GM18520 (cell line): ENCODE data around the gene TSBP1.
"Not testable (repeated sequence)": the region's sequence is repeated elsewhere in the genome, so short reads cannot be mapped to it uniquely, and the experiment has no call there.

Source experiments
- ATAC-seq: cut with Tn5 transposase; IDR thresholded peaks from one replicate; pipeline ENCODE4 v1.9.1; 2021; ENCODE audit not compliant: unreplicated experiment

TSBP1 gene

DNA sequence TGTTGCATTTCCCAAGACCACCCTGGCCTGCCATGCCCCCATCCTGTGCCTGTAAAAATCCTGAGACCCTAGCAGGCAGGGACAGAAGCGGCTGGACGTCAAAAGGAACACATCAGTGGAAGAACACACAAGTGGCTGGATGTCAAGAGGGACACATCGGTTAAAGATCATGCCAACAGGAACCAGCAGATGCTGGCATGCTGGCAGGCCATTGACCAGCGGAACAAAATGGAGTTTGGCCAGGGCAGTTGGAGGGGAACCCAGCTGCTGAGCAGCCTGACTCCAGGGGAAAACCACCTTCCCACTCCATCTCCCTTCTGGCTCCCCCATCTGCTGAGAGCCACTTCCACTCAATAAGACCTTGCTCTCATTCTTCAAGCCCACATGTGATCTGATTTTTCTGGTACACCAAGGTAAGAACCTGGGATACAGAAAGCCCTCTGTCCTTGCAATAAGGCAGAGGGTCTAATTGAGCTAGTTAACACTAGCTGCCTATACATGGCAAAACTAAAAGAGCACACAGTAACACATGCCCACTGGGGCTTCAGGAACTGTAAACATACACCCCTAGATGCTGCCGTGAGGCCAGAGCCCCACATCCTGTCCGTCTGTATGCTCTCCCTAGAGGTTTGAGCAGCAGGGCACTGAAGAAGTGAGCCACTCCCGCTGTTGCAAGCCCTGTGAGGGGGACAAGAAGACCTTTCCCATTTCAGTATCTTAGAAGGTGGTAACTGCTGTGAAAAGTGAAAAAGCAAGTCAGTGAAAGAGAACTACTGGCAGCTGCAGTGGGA is 4.2 kb upstream of the TSBP1 start:
- ATAC-seq: no peak

DNA sequence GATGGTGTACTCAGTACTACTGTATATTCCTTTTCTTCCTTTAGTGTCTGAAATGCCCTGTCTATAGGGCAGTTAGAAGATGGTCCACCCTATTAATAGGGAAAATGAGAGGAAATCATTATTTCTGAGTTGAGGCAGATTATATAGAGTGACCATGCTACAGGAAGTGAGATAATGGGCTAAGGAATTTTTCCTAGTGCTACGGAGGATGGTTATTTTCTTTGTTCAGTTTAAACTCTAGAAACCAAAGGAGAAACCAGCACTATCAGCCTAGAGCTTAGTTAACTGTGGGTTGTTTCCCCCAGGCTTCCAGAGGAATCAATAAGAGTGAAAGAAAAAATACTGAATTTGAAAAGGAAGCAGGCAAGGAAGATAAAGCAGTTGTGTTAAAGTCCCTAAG is 474 bp downstream of the TSBP1 start:
- ATAC-seq: no peak

DNA sequence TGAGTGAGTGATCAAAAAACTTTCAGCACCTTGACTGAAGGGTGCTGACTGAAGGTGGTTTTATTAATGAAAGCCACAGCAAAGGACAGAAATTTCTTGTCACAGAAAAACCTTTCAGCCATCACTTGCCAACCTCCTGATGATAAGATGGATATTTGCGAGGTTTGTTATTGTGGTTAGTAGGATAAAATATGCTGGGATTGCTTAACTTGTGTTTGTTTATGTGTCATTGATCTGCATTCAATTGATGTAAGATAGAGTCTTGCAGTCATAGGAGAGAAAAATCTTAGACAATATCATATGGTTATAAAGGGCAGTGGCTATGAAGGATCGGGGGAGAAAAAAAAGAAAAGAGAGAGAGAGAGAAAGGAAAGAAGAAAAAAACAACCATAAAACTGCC is 1.2 kb downstream of the TSBP1 start:
- no peak for ATAC-seq

DNA sequence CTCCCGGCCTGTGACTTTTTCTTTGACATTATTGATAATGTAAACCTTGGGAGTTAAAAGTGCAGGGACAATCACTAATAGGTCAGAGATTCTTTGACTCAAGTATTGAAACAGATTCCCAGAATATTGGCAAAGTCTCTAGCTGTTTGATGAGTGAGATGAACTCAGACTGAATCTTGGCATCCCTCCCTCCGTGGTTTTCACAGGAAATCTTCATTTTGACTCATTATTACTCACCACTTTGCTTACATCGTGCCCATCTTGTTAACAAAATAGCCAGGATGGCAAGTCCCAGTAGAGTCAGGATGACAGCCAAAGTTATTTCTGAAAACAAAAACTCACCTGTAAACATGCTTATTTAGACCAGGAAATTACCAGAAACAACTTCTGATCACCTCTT is 2.0 kb downstream of the TSBP1 start:
- no peak for ATAC-seq

DNA sequence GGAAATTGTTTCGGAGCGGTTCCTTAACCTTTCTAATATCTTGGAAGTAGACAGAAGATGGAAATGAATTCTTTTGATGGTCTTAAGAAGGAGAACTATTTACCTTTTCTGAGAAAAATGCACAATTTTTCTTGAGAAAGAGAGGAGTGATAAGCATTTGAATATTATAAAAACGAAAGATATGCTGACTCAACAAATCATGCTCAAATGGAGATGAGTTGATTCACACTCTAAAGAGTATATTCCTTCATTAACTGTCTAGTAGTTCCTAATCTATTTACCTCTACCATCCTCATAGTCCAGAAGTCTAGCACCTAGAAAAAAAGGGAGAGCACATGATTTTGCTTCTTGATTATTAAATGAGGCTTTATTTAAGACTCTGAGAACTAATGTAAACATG is 4.1 kb downstream of the TSBP1 start:
- ATAC-seq: no peak

DNA sequence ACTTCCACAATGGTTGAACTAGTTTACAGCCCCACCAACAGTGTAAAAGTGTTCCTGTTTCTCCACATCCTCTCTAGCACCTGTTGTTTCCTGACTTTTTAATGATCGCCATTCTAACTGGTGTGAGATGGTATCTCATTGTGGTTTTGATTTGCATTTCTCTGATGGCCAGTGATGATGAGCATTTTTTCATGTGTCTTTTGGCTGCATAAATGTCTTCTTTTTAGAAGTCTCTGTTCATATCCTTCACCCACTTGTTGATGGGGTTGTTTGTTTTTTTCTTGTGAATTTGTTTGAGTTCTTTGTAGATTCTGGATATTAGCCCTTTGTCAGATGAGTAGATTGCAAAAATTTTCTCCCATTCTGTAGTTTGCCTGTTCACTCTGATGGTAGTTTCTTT is 12.5 kb downstream of the TSBP1 start:
- not testable (repeated sequence) for ATAC-seq

DNA sequence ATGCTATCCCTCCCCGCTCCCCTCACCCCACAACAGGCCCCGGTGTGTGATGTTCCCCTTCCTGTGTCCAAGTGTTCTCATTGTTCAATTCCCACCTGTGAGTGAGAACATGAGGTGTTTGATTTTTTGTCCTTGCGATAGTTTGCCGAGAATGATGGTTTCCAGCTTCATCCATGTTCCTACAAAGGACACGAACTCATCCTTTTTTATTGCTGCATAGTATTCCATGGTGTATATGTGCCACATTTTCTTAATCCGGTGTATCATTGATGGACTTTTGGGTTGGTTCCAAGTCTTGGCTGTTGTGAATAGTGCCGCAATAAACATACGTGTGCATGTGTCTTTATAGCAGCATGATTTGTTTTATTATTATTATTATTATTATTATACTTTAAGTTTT is 13.2 kb downstream of the TSBP1 start:
- not testable (repeated sequence) for ATAC-seq

DNA sequence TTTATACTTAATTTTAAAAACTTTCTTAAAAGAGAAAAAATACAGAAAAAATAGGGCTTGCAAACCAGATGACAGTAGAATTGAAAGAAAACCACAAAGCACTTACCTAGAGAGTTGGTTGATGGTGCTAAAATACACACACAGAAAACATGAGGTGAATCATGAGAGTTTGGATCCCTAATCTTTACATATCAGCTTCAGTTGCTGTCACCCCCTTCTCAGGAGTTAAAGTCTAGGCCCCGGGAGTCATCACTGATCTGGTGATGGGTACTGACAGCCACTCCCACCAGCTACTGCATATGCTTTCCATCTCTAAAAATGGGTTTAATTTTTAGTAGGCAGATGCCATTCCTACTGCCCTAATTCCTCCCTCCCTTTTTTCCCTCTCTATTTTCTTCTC is 16.7 kb downstream of the TSBP1 start:
- no peak for ATAC-seq

DNA sequence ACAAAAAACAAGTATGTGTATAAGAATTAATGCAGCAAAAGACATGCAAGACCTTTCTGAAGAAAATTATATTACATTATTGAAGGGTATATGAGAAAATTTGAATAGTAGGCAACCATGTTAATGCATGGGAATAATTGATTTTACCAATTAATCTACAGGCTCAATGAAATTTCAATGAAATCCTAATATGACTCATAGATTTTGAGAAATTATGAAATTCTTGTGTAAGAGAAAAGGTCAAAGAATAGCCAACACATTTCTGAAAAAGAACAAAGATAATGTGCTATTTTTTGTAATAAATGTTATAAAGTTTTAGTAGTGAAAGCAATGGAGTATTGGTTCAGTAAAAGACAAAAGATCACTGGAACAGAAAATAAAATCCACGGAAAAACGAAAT is 18.4 kb downstream of the TSBP1 start:
- ATAC-seq: no peak

DNA sequence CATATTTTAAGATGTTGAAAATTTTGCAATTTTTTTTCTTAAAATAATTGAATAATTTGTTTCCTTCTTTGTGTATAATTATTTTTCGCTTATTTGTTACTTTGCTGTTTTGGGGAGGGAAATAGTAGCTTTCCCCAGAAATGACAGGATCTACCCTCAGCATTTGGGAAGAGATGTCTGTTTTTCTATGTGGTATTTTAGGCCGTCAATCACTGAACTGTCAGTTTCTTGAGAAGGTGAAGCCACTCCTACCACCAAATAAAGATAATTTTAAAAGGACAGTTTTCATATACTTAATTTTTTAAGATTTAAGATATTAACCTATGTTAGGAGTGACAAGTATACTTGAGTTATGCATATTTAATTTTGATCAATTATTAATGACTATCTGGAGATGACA is 31.5 kb downstream of the TSBP1 start:
- no peak for ATAC-seq

DNA sequence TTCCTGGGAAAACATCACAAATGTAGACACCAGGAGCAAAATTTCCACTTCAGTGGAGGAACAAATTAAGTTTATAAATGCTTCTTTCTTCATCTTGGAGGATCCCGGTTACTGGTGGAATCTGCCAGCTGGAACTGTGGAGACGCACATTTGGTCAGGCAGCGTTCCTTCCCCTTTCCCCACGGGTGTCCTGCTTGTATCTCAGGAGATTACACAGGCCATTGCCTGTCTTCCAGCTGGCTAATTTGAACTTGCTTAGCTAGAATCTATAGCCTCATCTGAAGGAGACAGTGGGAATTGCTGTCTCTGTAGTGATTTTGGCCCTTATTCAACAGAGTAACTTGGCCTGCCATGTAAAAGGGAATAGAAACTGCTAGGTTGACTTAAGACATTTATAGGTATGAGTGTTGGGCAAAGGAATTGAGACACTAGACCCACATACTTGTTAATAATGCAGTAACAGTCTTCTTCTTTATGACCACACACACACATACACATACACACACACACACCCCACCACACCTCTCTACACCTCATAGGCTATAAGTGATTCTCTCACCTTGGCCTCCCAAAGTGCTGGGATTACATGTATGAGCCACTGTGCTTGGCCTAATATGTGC is 34.4 kb downstream of the TSBP1 start:
- no peak for ATAC-seq

DNA sequence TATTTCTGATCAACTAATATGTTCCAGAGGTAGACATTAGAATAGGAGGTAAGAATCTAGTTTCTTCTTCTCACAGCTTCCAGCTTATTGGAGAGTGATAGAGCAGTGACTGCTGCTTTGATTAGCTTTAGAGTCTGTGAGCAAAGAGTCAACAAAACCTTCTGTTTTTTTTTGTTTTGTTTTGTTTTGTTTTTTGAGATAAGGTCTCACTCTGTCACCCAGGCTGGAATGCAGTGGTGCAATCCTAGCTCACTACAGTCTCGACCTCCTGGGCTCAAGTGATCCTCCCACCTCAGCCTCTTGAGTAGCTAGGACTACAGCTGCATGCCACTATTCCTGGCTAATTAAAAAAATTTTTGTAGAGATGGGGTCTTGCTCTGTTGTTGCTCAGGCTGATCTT is 39.3 kb downstream of the TSBP1 start:
- ATAC-seq: no peak

DNA sequence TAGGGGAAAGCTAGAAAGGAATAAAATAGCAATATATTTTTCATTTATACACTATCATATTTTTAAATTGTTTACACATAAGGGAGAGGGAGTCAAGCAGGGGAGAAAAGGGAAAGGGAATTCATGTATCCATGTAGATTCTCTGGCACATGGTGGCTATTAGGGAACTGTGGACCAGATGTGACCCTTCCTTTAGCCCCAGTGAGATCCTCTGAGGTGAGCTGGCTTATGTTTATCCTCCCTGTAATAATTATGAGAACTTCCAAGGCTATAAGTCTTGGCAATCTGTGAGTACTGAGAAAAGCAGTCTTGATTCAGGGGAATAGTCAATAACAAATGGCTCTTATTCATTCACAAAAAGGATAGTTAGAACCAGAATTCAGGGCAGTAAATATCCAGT is 42.6 kb downstream of the TSBP1 start:
- ATAC-seq: no peak

DNA sequence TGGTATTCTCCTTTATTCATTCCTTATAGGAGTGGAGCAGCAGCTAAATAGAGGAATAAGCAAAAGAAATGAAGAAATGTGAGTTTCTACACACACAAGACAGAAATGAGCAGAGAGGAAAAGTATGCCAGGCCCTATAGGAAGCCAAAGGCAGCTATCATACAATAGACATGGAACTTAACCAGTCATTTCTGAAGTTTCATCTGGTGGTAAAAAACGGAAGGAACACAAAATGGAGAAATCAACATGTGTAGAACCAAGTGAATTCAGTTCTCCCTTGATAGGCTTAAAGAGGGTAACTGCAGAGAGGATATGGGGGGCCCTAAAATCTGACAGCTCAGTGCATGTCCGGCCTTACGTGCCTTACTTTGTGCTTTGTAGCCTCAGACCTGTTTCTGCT is 44.6 kb downstream of the TSBP1 start:
- no peak for ATAC-seq

DNA sequence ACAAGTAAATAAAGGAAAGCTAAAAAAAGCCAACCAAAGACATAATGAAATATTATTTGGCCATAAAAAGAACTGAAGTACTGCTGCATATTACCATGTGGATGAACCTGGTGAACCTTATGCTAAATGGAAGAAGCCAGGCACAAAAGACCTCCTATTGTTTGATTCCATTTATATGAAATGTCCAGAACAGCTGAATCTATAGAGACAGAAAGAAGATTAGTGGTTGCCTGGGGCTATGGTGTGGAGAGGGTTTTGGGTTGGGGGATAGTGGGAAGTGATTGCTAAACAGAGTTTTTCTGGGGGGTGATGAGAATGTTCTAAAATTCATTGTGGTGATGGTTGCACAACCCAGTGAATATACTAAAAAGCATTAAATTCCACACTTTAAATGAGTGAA is 53.2 kb downstream of the TSBP1 start:
- ATAC-seq: no peak

DNA sequence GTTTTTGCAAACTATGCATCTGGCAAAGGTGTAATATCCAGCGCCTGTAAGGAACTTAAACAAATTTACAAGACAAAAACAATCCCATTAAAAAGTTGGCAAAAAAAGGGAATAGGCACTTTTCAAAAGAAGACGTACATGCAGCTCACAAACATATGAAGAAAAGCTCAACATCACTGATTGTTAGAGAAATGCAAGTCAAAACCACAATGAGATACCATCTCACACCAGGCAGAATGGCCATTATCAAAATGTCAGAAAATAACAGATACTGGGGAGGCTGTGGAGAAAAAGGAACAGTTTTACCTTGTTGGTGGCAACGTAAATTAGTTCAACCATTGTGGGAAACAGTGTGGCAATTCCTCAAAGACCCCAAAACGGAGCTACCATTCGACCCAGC is 54.2 kb downstream of the TSBP1 start:
- no peak for ATAC-seq

DNA sequence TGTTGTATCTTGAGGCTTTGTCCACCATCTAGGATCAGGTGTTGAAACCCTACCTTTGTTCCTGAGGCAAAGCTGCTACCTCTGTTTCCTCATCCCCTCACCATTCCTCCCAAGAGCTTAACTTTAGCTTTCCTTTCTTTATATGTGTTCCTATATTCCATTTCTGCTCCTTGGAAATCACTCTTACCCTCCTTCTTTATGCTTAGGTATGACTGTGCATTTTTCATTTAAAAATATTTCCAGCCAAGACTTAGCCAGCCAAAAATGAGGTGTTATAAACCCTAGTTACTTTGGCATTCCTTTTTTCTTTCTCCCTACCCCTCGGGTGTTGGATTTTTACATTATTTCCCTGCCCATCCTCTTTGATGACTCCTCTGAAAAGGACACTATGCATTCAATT is 57.7 kb downstream of the TSBP1 start:
- ATAC-seq: no peak

DNA sequence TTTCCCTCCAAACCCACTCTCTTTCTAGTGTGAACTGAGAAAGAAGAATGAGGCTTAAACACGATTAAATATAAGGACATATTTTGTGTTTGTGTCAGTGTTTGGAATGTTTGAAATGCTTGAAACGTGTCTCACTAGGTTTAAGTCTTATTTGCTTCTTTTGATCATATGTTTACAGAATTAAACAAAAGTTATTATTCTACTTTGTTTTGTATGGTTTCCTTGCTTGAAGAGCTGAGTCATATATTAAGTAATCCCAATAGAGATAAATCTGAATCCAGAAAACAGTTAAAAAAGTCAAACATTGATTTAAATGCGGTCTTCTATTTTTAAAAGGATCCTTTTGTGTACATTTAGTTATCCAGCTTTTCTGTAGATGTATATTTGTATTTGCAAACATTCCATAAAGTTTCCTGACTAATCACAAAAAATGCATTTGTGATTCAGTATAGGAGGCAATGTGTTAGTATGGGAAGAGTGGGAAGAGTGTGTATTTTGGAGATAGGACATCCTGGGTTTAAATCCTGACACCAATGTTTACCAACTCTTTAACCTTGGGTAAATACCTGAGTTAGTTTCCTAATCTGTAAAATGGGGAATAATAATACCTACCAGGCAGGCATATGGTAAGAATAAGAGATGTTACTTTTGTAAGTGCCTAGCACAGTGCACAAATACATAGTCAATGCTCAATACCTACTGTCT is 72.9 kb downstream of the TSBP1 start:
- ATAC-seq: no peak

DNA sequence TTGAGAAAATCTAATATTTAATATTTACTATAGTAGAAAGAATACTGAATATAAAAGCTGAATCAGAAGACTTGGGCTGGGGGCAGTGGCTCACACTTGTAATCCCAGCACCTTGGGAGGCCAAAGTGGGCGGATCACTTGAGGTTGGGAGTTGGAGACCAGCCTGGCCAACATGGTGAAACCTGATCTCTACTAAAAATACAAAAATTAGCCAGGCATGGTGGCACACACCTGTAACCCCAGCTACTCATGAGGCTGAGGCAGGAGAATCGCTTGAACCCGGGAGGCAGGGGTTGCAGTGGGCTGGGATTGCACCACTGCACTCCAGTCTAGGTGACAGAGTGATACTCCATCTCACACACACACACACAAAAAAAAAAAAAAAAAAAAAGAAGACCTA is 76.7 kb downstream of the TSBP1 start:
- not testable (repeated sequence) for ATAC-seq

DNA sequence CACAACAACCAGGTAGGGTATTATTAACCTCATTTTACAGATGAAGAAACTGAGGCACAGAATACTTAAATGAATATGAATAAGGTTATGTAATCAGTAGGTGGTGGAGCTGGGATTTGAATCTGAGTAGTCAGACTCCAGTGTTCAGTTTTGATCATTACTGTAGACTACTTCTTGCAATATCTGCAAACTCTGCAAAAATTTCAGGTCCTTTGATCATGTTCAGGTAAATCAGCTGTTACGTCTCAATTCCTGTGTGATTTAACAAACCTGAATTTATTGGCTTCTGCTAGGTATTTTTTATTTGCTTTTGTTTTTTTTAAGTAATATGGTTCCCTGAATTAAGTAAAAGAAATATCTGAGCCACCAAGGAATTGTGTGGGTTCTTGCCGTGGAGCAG is 77.1 kb downstream of the TSBP1 start:
- ATAC-seq: no peak

DNA sequence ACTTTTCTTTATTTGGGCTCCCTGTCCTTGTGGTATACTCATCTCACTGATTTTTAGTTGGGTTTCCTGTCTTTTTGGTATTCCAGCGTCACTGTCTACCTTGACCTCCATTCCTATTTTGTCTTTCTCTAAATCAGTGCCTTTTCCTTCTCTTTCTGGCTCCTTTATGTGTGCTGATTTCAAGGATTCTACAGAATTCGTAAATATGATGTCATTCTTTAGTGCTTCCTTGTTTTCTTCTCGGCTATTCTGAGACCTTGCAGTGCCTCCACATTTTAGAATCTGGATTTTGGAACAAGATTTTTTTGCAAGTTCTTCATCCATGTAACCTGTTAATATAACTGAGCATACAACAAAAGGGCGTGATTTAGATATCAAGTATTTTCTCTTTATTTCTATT is 78.0 kb downstream of the TSBP1 start:
- no peak for ATAC-seq

DNA sequence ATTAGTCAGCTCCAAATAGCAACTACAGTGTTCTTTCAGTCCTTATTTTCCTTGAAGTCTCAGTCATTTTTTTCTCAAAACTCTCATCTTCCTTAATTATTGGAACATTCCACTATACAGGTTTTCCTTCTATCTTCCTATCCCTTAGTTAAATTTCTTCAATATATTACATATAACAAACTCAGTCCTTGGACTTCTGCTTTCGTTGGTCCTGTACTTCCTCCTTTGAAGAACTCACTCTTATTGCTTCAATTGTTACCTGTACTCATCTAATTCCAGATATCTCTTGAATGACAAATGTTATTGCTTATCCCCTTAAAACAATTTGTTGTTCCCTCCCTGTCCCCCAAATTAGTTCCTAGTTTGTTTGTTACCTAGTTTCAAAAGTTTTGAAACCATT is 80.2 kb downstream of the TSBP1 start:
- no peak for ATAC-seq
